Measurements from ENCODE around the gene RAD50. TPM values are rescaled to one million over a fixed set of nuclear protein-coding genes. Genes with fewer than 3 reads are reported as not detected.

RAD50 gene
- total and polyA plus RNA-seq, 2 of the 4 experiments (the other 2 are of a cell fraction) = 5.2 to 6.2 TPM

GRCh38 chr5:132646583-132647266 is 89.9 kb downstream of the RAD50 start:
- H4K91ac ChIP-seq (ENCODE audit: insufficient read depth, low read depth, low read length) = no peak overlapping the region
- no peak overlapping the region for H2AFZ ChIP-seq (replicated peaks; ENCODE audit: low read length, poor library complexity)
- H3K9me1 ChIP-seq (ENCODE audit: insufficient read depth, low read length) = no peaks in the 10 kb centered on the region; the same call in 1 of the 2 replicates
- no peaks in the 10 kb centered on the region for H4K20me1 ChIP-seq (ENCODE audit: insufficient read depth, low read length)
- POLR2A ChIA-PET (ENCODE audit: unreplicated experiment) = no interaction called here
- no peak overlapping the region for H3K18ac ChIP-seq (ENCODE audit: low read depth, low read length)
- H3K27ac ChIP-seq (ENCODE audit: insufficient read depth, low read length) = no peak overlapping the region
- no CpG with 5 or more reads among the region's 11 CpGs for WGBS, 2 experiments (ENCODE audit: extremely low coverage in 2 of 2, insufficient read length in 1 of 2)
- H2BK5ac ChIP-seq (ENCODE audit: low read depth, low read length, poor library complexity, severe bottlenecking) = no peak overlapping the region
- H3K56ac ChIP-seq (ENCODE audit: extremely low read depth, insufficient read depth, low read length) = no peak overlapping the region
- no peaks in the 10 kb centered on the region for H3K4me1 ChIP-seq (ENCODE audit: control insufficient read depth, insufficient read depth, low read length)
- H4K5ac ChIP-seq (ENCODE audit: low read depth, low read length) = no peak overlapping the region
- CTCF ChIA-PET = no interaction called here
- no peak overlapping the region for H2AK5ac ChIP-seq (ENCODE audit: low read depth, low read length)
- H3K9ac ChIP-seq (ENCODE audit: low read depth, low read length) = no peak overlapping the region
- ATAC-seq (ENCODE audit: low read depth) (no peak), DNase-seq (no peak)
- TF ChIP-seq NFE2L2 (IDR thresholded peaks at IDR 0.05; ENCODE audit: low read depth, low read length) = no peak
- TF ChIP-seq RFX5 (IDR thresholded peaks at IDR 0.05; ENCODE audit: low read depth, low read length) = no peak
- TF ChIP-seq, protein P1, sequence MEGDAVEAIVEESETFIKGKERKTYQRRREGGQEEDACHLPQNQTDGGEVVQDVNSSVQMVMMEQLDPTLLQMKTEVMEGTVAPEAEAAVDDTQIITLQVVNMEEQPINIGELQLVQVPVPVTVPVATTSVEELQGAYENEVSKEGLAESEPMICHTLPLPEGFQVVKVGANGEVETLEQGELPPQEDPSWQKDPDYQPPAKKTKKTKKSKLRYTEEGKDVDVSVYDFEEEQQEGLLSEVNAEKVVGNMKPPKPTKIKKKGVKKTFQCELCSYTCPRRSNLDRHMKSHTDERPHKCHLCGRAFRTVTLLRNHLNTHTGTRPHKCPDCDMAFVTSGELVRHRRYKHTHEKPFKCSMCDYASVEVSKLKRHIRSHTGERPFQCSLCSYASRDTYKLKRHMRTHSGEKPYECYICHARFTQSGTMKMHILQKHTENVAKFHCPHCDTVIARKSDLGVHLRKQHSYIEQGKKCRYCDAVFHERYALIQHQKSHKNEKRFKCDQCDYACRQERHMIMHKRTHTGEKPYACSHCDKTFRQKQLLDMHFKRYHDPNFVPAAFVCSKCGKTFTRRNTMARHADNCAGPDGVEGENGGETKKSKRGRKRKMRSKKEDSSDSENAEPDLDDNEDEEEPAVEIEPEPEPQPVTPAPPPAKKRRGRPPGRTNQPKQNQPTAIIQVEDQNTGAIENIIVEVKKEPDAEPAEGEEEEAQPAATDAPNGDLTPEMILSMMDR (conservative IDR thresholded peaks at IDR 0.05; ENCODE audit: low read depth, low read length) = no peak
- no peak for TF ChIP-seq MAZ (IDR thresholded peaks at IDR 0.05; ENCODE audit: borderline replicate concordance, low read depth, low read length)
- TF ChIP-seq FOS (IDR thresholded peaks at IDR 0.05; ENCODE audit: low read depth, low read length) = no peak
- TF ChIP-seq MXI1 (IDR thresholded peaks at IDR 0.05; ENCODE audit: borderline replicate concordance, low read depth, low read length) = no peak
- H3K79me1 ChIP-seq (ENCODE audit: low read depth in 1 of 2, low read length in 2 of 2) = no peaks in the 10 kb centered on the region
- peaks cover 8% of the 10 kb centered on the region; the same call in 1 of the 2 replicates for H3K9me3 ChIP-seq (ENCODE audit: control insufficient read depth, insufficient read depth, low read length)
- intact Hi-C loops (cut with micrococcal nuclease) = no loop called here
- no peak overlapping the region for H3K4me2 ChIP-seq (ENCODE audit: low read depth, low read length)
- H3K36me3 ChIP-seq (ENCODE audit: control insufficient read depth, insufficient read depth, low read length) = peaks cover 7% of the 10 kb centered on the region
- H3K14ac ChIP-seq (replicated peaks; ENCODE audit: low read depth, low read length) = no peak overlapping the region
- H3K4ac ChIP-seq (ENCODE audit: low read depth, low read length) = no peak overlapping the region
- dilution Hi-C loops (cut with HindIII; ENCODE audit: low sequenced_read_pairs, unreplicated experiment) = no loop called here
- H4K8ac ChIP-seq (ENCODE audit: low read depth in 2 of 2, low read length in 2 of 2) = no peak overlapping the region
- no peak overlapping the region for H2BK20ac ChIP-seq (ENCODE audit: low read depth, low read length)
- no peaks in the 10 kb centered on the region for H3K27me3 ChIP-seq (ENCODE audit: control insufficient read depth, insufficient read depth, low read length)
- no peak overlapping the region for H2BK120ac ChIP-seq (ENCODE audit: low read depth, low read length)
- no peak overlapping the region for H2AK9ac ChIP-seq (replicated peaks; ENCODE audit: low read depth, low read length, poor library complexity)
- no peak overlapping the region for H3K4me3 ChIP-seq (ENCODE audit: insufficient read depth, low read depth, low read length)
- in situ Hi-C loops (cut with MboI; ENCODE audit: low sequenced_read_pairs) = no loop called here
- H2BK15ac ChIP-seq (ENCODE audit: low read depth, low read length) = no peak overlapping the region
- H3K23ac ChIP-seq (ENCODE audit: low read depth, low read length) = no peak overlapping the region
- no TSS peak for BruUV-seq (replicated peaks)

Data from IMR-90 (cell line).